ENCODE data around the gene PCSK6.
"Not testable (repeated sequence)": the region's sequence is repeated elsewhere in the genome, so short reads cannot be mapped to it uniquely, and the experiment has no call there.

The PCSK6 gene

DNA sequence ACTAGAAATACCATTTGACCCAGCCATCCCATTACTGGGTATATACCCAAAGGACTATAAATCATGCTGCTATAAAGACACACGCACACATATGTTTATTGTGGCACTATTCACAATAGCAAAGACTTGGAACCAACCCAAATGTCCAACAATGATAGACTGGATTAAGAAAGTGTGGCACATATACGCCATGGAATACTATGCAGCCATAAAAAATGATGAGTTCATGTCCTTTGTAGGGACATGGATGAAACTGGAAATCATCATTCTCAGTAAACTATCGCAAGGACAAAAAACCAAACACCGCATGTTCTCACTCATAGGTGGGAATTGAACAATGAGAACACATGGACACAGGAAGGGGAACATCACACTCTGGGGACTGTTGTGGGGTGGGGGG is 86.6 kb downstream of the PCSK6 start:
- DNase-seq (ENCODE audit: low read depth, low spot score) = not testable (repeated sequence)

DNA sequence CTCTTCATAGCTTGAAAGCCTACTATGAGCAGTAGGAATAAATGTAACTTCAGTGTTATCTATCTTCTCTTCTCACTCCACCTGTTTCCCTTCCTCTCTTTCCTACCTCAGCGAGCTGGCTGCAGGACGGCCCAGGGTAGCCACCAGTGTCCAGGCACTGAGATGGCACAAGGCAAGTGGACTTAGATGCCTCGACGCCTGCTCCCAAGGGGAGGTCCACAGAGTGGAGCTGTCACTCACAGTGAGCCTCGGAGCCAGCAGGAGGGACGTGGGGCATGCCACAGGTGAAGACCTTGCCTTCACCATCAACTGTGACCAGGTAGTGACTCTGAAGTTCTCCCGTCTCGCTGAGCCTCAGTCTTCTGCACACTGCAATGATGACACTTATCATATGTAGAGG is 88.2 kb downstream of the PCSK6 start:
- no peak for DNase-seq (ENCODE audit: low read depth, low spot score)

DNA sequence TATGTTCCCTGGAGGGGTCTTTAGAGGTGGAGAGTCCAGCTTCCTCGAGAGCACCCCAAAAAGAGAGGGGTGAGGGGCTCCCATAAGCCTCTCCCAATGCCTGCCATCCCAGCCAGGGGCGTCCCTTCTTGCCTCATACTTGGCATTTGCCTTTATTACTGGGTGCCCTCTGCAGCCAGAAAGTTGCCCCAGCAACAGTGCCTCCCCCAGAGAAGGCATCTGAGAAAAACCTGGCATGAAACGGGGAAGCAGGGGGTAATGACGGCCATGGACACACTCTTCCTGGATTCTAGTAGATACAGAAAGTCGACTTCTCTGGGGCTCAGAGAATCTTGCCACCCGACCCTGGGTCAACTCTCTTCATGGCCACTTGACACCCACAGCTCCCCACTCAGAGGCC is 90.1 kb downstream of the PCSK6 start:
- DNase-seq (ENCODE audit: low read depth, low spot score) = no peak

DNA sequence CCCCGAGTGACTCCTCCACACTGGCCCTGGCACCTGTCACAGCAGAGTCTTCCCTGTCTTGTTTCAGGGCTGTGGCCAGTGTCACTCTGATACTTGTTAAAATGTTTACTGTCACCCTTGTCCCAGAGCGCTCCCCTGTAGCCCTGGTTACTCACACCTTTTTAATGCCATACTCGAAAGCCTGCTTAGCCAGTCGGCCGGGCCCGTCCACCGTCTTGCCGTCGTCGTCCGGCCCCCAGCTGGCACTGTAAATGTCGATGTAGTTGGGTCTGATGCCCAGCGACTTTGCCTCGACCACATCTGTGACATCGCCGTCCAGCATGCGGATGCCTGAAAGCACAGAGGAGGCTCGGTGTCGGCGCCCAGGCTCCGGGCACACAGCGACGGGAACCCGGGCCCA is 91.3 kb downstream of the PCSK6 start:
- no peak for DNase-seq (ENCODE audit: low read depth, low spot score)

DNA sequence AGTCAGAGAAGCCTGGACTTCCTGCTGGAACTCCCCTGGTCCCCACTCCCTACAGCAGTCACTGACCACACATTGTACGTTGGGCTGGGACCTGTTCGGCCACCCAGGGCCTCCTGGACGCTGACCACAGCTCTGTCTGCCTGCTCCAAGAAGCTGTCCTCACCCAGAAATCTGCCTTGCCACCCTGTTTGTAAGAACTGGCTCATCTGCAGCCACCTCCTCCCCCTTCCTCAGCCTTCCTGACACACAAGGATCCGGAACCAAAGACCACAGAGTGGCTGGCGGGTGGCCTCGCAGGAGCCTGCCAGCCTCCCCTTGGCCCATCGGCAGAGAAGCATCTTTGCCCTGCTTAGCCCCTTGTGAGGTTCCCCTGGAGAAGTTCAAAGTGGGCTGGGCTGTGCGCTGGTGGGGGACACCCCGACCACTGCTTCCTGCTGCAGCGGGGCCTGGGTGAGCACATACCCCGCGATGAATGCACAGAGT is 91.9 kb downstream of the PCSK6 start:
- no peak for DNase-seq (ENCODE audit: low read depth, low spot score)

DNA sequence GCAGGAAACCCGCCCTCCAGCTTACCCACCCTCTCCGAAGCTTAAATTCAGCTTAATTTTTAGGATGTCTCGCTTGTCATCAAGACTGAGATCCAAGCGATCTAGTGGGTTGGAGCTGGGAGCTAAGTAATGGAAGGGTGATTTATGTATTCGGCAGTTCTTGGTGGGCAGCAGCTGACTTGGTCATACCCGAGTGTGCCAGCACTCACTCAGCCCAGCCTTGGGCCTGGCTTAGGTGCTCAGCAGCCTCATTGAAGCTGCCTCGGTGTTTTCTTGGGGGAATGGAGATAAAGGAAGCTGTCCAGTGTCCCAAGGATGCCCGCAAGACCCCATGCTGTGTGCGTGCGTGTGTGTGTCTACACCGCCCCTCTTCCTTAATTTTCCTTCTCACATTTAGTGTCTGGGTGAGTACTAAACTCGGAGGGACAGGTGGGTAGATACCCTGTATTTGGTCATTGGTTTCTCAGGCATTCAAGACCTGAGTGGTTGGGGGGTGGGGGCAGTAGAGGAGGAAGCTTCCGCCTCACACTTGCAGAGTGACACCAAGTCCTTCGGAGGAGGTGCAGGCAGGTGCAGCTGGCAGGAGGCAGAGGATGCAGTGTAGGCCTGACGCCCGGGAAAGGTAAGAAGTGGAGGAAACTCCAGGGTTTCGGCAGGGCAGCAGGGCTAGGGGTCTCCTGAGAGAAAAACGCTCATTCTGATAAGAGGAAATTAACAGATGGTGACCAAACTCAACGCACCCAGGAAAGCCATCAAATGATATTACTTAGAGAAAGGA is 92.8 kb downstream of the PCSK6 start:
- no peak for DNase-seq (ENCODE audit: low read depth, low spot score)

DNA sequence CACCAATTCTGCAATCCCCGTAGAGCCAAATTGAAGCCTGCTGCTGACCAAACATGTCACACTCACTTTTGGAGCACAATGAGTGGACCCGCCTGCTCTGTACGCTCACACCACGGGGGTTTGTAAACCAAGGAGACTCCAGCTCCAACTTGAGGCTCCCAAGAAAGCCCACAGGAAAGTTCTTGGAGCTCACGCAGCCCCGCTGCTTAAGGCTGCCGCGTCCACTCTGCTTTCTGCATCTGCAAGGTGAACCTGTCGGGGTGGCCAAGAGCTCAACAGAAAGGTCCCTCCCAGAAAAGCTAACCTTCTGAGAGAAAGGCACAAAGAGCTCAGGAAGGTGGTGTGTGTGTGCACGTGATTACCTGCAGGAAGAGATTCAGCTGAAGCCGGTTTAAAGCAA is 94.9 kb downstream of the PCSK6 start:
- no peak for DNase-seq (ENCODE audit: low read depth, low spot score)

DNA sequence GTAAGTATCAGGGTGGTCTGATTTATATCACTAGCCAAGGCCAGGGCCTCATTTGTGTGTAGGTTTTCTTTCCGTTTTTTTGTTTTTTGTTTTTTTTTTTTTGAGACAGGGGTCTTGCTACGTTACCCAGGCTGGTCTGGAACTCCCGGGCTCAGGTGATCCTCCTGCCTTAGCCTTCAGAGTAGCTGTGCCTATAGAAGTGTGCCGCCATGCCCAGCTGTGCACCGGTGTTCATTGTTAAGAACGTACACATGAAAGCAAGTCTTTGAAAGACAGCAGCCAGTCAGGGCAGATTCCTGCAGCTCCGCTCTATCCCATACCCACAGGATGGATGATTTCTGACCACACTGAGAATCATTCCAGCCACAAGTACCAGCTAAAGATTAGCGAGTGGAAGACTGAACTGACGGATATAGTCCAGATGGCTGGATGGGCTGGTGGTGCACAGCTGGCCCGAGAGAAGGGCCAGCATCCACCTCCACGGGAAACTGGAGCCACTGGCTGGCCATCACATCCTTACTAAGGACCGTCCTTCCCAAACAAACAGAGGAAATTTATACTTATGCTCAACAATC is 95.4 kb downstream of the PCSK6 start:
- DNase-seq (ENCODE audit: low read depth, low spot score) = no peak

DNA sequence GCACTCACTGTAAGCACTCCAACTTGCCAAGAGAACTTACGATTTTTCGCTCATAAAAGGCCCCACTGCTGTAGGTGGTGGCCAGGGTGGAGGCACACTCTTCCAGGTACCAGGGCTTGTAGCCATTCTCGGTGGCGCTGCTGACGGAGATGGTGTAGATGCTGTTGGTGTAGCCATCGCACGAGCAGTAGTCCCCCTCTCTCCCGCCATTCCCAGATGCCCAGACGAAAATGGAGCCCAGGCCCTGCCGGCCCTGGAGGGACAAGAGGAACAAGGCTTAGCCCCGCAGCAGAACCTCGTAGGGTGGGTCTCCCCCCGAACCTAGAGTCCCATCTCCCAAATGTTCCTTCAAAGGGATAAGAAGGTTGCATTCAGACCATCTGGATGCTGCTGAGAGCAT is 96.3 kb downstream of the PCSK6 start:
- no peak for DNase-seq (ENCODE audit: low read depth, low spot score)

DNA sequence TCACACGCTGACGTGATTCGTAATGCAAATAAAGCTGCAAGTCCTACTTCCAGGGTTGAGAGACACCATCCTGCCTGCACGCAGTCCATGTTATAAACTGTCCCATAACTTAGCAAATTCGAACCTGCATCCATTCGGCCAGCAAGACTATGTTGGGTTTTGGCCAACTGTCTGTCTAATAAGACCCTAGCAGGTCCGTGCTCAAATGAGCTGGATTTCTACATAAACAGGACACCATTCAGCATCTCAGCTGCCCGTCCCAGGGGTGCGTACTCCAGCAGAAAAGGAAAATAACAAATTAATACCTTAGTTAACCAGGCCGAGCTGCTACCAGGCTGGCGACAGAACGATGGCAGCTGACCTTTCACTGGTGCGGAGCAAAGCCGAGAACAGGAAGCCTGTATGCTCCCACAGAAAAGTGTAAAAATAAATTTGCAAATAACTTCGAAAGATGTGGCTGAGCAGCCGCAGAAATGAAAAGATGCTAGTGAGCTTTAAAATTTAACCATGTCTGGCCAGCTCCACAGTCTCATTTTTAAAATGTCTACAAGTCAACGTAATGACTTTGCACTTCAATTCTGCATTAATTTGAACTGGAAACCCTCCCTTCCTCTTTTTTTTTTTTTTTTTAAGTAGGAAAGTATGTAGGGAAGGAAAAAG is 97.4 kb downstream of the PCSK6 start:
- no peak for DNase-seq (ENCODE audit: low read depth, low spot score)

DNA sequence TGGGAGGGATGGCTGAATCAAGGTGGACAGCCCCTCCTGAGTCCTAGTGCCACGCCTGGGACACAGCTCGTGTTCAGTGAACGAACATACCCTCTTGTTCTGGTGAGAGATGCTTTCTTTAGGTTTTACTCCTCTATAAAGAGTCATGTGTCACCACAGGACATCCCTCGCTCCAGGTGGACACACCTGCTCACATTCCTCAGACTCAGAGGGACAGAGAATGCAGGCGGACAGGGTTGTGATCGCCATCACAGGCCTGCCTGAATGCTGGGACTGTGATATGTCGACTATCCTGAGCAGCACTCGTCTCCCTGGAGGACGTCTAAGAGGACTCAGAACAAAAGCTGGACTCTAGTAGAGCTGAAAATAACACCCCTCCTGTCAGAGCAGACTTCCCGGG is 98.1 kb downstream of the PCSK6 start:
- DNase-seq (ENCODE audit: low read depth, low spot score) = peak; percentile 35

DNA sequence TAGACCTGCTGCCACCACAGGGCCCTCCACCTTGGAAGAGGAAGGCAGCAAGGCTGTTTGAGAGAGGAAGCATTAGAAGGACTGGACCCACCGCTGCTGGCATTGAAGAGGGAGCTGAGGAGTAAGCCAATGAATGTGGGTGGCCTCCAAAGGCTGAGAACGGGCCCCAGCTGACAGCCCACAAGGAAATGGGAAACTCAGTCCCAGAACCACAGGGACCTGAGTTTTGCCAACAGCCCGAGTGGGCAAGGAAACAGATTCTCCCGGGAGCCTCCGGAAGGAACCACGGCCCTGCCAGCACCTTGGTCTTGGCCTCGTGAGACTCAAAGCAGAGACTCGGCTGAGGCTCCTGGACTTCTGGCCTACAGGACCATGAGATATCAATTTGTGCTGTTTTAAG is 99.0 kb downstream of the PCSK6 start:
- DNase-seq (ENCODE audit: low read depth, low spot score) = no peak

DNA sequence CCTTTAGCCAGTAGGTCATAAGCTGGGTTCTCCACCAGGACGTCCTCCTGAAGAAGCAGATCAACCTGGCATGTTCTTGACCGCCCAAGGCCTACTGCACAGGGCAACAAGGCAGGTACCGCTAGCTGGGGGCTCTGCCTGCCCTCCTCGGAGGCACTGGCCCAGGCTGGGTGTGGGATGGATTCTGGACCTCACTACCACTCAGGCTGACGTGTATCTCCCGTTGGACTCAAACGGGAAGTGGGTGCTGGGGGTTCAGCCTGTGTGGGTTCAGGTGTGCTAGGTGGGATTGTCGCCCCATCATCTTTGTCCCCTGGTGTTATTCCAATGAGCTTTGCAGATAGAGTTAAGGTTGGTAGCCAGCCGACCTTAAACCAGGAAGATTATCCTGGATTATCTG is 99.4 kb downstream of the PCSK6 start:
- no peak for DNase-seq (ENCODE audit: low read depth, low spot score)

DNA sequence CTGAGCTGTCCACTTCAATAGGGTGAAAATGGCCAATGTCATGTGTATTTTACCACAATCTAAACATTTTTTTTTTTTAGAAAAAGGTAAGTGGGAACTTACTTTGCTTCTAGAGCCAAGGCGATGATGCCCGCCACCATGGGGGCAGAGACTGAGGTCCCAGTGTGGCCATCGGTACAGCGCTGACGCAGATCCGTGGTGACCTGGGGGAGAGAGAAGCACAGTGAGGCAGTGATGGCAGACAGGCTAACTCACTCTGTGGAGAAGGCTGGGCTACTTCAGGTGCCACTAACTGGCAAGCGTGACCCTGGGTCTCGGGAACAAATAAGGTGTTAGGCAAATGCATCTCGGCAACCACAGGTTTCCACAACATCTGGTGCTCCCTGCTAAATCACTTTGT is 100.1 kb downstream of the PCSK6 start:
- DNase-seq (ENCODE audit: low read depth, low spot score) = no peak

DNA sequence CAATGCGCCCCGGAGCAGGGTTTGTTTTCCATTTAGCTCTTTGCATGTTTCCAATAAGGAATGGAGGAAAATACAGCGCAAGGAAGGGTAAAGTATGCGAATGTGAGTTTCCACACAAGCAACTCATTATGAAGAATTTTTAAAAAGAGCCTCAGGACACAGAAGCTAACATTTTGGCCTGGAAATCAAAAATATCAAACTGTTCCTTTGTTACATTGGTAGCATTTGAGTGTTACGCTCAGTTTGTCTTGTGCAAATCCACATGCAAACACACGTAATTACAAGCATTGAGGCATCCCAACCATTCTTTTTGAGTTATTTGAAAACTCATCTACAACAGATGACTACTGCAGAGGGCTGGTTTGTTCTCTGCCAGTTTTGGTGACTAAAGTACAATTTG is 101.5 kb downstream of the PCSK6 start:
- DNase-seq (ENCODE audit: low read depth, low spot score) = no peak

DNA sequence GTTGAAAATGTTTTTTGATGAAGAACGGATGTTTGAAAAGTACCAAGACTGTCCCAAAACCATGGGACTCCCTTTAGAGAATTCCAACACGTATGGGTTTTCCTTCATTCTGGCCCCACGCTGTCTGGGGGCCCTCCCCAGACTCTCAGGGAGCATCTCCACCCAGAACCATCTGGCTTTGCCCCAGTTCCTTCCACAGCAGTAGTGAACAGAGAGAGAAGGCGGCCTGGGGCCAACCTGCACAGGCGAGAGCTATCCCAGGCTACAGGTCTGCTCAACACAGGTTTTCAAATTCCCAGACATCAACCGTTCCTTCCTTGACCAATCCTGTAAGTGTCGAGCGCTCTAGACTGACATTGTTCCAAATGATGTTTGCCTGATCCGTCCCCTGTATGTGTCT is 101.9 kb downstream of the PCSK6 start:
- DNase-seq (ENCODE audit: low read depth, low spot score) = no peak

DNA sequence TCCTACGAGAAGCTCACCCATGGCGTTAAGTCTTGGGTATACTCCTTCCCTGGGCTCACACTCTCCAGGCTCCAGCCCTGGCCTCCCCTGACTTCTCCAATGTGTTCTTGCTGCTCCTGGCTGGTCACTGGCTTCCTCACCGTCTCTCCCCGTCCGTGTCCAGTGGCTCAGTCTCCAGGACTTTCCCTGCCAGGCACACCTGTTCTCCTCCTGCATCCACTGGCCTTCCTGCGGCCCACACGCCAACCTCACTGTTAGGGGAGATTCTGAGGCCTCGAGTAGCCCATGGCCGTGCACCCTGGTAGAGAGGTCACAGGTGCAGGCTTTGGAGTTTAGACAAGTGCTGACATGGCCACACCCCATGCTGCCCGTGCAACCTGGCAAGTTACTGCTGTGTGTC is 102.5 kb downstream of the PCSK6 start:
- DNase-seq (ENCODE audit: low read depth, low spot score) = no peak

DNA sequence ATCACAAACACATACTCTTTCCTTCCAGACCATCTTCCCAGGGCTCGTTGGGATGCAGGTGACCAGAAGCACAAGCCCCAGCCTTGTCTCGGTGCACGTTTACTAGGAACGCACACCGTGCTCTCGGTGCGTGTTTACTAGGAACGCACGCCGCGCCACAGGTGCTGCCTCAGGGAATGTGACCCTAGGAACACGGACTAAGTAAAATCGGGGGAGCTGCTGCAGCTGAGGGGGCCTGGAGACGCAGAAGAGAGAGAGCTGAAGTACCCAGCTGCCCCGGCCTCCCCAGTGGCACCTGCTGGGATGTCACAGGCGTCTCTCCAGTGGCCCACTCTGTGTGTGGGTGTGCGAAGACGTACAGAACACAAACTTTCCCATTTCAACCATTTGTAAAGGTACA is 103.5 kb downstream of the PCSK6 start:
- no peak for DNase-seq (ENCODE audit: low read depth, low spot score)

DNA sequence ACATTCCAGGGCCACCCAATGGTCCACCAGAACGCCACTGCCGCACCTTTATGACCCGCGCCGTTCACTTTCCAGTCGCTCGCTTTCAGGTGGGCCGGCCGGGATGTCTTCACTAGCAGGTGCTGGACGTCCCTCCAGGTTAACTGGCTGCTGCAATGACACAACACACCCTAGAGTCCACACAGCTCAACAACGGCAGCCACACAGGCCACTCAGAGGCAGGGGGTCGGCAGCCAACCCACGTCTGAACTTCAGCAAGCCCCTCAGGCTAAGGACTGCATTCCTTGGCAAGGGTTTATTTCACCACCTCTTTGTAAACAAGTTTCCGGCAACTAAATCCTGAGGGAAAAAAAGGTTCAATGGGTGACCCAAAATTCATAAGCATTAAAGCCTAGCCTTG is 105.2 kb downstream of the PCSK6 start:
- peak; percentile 66 for DNase-seq (ENCODE audit: low read depth, low spot score)

DNA sequence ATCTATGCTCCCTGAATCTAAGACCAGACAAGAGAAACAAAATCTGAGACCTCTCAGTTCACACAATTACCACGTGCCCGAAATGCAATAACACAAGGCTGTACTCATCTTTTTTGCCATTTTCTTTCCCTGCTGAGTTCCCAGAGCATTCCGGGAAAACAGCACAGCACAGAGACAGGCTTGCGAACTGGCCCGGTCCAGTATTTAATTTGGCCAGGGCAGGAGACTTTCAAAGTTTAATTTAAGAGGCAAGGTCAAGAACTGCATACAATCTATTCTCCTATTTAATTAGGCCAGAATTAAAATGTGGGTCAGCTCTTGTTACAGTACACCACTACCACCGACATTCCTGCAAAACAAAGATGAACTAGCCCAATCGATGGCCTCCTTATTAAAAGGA is 107.0 kb downstream of the PCSK6 start:
- no peak for DNase-seq (ENCODE audit: low read depth, low spot score)

DNA sequence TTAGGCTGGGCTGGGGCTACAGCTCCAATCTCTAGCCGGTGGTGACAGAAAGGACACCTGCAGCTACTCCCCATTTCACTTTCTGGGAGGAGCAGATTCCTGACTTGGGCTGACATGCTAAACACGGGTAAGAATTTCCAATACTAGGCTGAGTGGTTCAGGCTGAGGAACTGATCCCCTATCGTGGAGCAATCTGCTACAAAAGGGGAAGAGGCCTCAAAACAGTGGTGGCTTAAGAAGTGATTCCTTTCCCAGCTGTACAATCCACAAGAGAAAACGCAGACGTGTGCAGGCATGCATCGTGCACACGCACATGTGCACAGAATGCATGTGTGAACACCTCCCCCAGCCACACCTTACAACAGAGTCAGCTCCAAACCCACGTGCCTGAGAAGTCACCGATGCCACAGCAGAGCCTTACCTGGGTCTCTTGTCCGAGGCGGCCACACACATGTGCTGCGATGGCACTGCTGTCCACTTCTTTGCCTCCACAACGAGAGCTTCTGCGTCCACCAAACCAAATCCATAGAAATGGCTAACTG is 107.8 kb downstream of the PCSK6 start:
- DNase-seq (ENCODE audit: low read depth, low spot score) = no peak

DNA sequence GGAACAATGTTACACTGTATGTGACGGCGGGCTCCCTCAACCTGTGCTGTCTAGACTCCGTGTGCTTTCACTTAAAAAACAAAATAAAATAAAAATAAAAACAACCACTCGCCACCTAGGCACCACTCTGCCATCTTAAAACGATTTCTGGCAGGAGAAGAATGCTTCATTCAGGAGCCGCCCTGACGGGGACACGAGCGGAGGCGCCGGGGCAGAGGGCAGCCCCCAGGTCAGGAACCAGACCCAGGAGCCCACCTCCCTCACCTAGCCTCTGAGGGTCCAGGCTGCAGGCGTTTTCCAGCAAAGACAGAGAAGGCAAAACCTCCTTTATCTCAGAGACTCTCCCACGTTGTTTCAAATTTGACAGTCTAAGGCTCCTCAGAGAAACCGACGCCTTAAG is 109.4 kb downstream of the PCSK6 start:
- DNase-seq (ENCODE audit: low read depth, low spot score) = no peak

DNA sequence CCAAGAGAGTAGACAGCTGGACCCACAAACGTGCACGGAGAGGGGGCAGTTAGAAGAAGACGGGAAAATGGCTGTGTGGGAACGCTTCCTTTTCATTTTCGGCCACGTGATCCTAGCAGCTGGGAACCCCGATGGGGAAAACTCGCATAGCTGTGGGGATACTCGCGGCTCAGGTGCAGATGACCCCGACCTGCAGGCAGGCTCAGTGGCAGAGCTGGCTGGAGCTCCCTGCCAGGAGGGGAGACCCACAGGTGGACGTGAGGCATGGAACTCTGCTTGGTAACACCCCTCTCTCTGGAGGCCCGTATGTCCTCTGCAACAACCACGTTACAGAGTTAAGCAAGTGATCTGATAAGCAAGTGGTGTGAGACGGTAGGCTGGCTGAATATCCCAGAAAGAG is 109.9 kb downstream of the PCSK6 start:
- no peak for DNase-seq (ENCODE audit: low read depth, low spot score)
